Osteoblast (primary cell): Measurements from ENCODE around the gene EXOC2. TPM values are rescaled to one million over a fixed set of nuclear protein-coding genes. Genes with fewer than 3 reads are reported as not detected.

Source experiments
- DNase-seq: peaks from one replicate; pipeline ENCODE4 v3.0.0; 2011; ENCODE audit warnings: low spot score, mixed read lengths; ENCODE audit not compliant: insufficient read length; ENCODE audit errors: missing footprints
- H2AFZ ChIP-seq: 2 replicates; pipeline ENCODE4 v1.6.0; 2011; ENCODE audit warnings: mild to moderate bottlenecking, low read length
- H3K27ac ChIP-seq: 2 replicates; pipeline ENCODE4 v1.5.1; 2011; ENCODE audit warnings: mild to moderate bottlenecking, low read depth, low read length, moderate library complexity
- H3K27me3 ChIP-seq: 2 replicates; pipeline ENCODE4 v1.6.0; 2012; ENCODE audit warnings: mild to moderate bottlenecking, control low read depth, inconsistent platforms, low read length, moderate library complexity; ENCODE audit not compliant: insufficient read depth
- H3K36me3 ChIP-seq: 2 replicates; pipeline ENCODE4 v1.5.1; 2011; ENCODE audit warnings: mild to moderate bottlenecking, low read length, control low read depth, moderate library complexity; ENCODE audit not compliant: insufficient read depth
- H3K4me1 ChIP-seq: 2 replicates; pipeline ENCODE4 v1.5.1; 2011; ENCODE audit warnings: mild to moderate bottlenecking, low read length, control low read depth, moderate library complexity; ENCODE audit not compliant: insufficient read depth
- H3K4me2 ChIP-seq: 2 replicates; pipeline ENCODE4 v1.6.0; 2011; ENCODE audit warnings: mild to moderate bottlenecking, low read length; ENCODE audit not compliant: insufficient read depth
- H3K4me3 ChIP-seq: fragments of 200-600 bp; sonication (generic); 3 replicates; pipeline ENCODE4 v1.5.1; 2012; ENCODE audit warnings: mild to moderate bottlenecking, low read length, inconsistent platforms; ENCODE audit not compliant: insufficient read depth
- H3K79me2 ChIP-seq: 2 replicates; pipeline ENCODE4 v1.6.0; 2012; ENCODE audit warnings: mild to moderate bottlenecking, low read length, control low read depth, inconsistent platforms; ENCODE audit not compliant: insufficient read depth
- H3K9me3 ChIP-seq: 2 replicates; pipeline ENCODE4 v1.5.1; 2011; ENCODE audit warnings: low read depth, low read length, control low read depth
- H4K20me1 ChIP-seq: 2 replicates; pipeline ENCODE4 v1.6.0; 2012; ENCODE audit warnings: mild to moderate bottlenecking, low read length, control low read depth; ENCODE audit not compliant: insufficient read depth
- total RNA-seq: library from RNA; depleted of rRNA; stranded (reverse); fragments of >200 nt; gene quantifications from 2 replicates; pipeline ENCODE4 v1.2.3, GENCODE V29; 2012
- TF ChIP-seq, protein P1 (sequence below): IDR thresholded peaks from 2 replicates; pipeline ENCODE4 v1.5.1; 2011; ENCODE audit warnings: mild to moderate bottlenecking, low read depth, low read length, moderate library complexity; ENCODE audit errors: extremely low read depth

EXOC2 gene
- total RNA-seq, 1 donor: 19.5 TPM

GRCh38 chr6:445571-446417, 247.1 kb downstream of the EXOC2 start:
- TF ChIP-seq, protein P1, sequence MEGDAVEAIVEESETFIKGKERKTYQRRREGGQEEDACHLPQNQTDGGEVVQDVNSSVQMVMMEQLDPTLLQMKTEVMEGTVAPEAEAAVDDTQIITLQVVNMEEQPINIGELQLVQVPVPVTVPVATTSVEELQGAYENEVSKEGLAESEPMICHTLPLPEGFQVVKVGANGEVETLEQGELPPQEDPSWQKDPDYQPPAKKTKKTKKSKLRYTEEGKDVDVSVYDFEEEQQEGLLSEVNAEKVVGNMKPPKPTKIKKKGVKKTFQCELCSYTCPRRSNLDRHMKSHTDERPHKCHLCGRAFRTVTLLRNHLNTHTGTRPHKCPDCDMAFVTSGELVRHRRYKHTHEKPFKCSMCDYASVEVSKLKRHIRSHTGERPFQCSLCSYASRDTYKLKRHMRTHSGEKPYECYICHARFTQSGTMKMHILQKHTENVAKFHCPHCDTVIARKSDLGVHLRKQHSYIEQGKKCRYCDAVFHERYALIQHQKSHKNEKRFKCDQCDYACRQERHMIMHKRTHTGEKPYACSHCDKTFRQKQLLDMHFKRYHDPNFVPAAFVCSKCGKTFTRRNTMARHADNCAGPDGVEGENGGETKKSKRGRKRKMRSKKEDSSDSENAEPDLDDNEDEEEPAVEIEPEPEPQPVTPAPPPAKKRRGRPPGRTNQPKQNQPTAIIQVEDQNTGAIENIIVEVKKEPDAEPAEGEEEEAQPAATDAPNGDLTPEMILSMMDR: no peak
- H2AFZ ChIP-seq: no peak overlapping the region
- no peaks in the 10 kb centered on the region for H3K36me3 ChIP-seq
- no peak for DNase-seq
- H3K4me3 ChIP-seq: no peak overlapping the region
- H3K4me1 ChIP-seq: no peaks in the 10 kb centered on the region
- no peak overlapping the region for H3K4me2 ChIP-seq
- H4K20me1 ChIP-seq: no peaks in the 10 kb centered on the region
- no peaks in the 10 kb centered on the region for H3K27me3 ChIP-seq
- no peaks in the 10 kb centered on the region for H3K79me2 ChIP-seq
- H3K27ac ChIP-seq: no peak overlapping the region
- H3K9me3 ChIP-seq: no peaks in the 10 kb centered on the region

GRCh38 chr6:444653-445275, 248.2 kb downstream of the EXOC2 start:
- Histone ChIP-seq H3K4me2 (no peak overlapping the region), H3K4me3 (no peak overlapping the region), H3K79me2 (no peaks in the 10 kb centered on the region), H4K20me1 (no peaks in the 10 kb centered on the region), H3K4me1 (no peaks in the 10 kb centered on the region), H2AFZ (no peak overlapping the region), H3K27me3 (peaks cover under 1% of the 10 kb centered on the region), H3K9me3 (no peaks in the 10 kb centered on the region), H3K27ac (no peak overlapping the region), H3K36me3 (no peaks in the 10 kb centered on the region)
- DNase-seq: no peak
- TF ChIP-seq, protein P1: no peak

- TF ChIP-seq, protein P1: no peak
- no peaks in the 10 kb centered on the region for H3K4me1 ChIP-seq
- H3K27me3 ChIP-seq: peaks cover 6% of the 10 kb centered on the region
- H3K27ac ChIP-seq: no peak overlapping the region
- H3K4me2 ChIP-seq: no peak overlapping the region
- peak; percentile 52 for DNase-seq
- no peaks in the 10 kb centered on the region for H3K9me3 ChIP-seq
- H2AFZ ChIP-seq: no peak overlapping the region
- H4K20me1 ChIP-seq: no peaks in the 10 kb centered on the region
- H3K4me3 ChIP-seq: no peak overlapping the region
- no peaks in the 10 kb centered on the region for H3K79me2 ChIP-seq
- no peaks in the 10 kb centered on the region for H3K36me3 ChIP-seq
Observed at GRCh38 chr6:443621-444159, 249.2 kb downstream of the EXOC2 start.
